GM23338 (cell line): ENCODE measurements around the gene ELOB. TPM values are rescaled to one million over a fixed set of nuclear protein-coding genes. Genes with fewer than 3 reads are reported as not detected.

Experiments
- CREB1 ChIP-seq: fragments of 250-450 bp; sonication (Bioruptor Pico); IDR thresholded peaks from 2 replicates; pipeline ENCODE4 v1.5.0; 2020; ENCODE audit warnings: low read depth, mild to moderate bottlenecking, moderate library complexity
- CTCF ChIP-seq, 2 experiments: fragments of 200-600 bp in 1 of 2; sonication (generic) in 1 of 2; conservative IDR thresholded peaks; 2 replicates each; pipeline versions ENCODE4 v1.5.1 to v1.6.1; 2016 to 2017; ENCODE audit warnings: antibody characterized with exemption in 2 of 2, low read depth in 2 of 2, mild to moderate bottlenecking in 2 of 2, moderate library complexity in 1 of 2
- EZH2 ChIP-seq: fragments of 200-600 bp; sonication (generic); IDR thresholded peaks from one replicate; pipeline ENCODE4 v1.8.0; 2017; ENCODE audit warnings: antibody characterized with exemption, mild to moderate bottlenecking, low read depth; ENCODE audit not compliant: unreplicated experiment
- EZH2phosphoT487 ChIP-seq: fragments of 200-600 bp; sonication (generic); IDR thresholded peaks from one replicate; pipeline ENCODE4 v1.8.1; 2018; ENCODE audit warnings: antibody characterized with exemption; ENCODE audit not compliant: unreplicated experiment
- POLR2AphosphoS5 ChIP-seq: IDR thresholded peaks from 2 replicates; pipeline ENCODE4 v1.6.1; 2016; ENCODE audit warnings: antibody characterized with exemption, low read depth
- ZNF114 ChIP-seq: fragments of 250-450 bp; sonication (Bioruptor Pico); IDR thresholded peaks from 2 replicates; pipeline ENCODE4 v1.5.0; 2020; ENCODE audit warnings: mild to moderate bottlenecking, moderate library complexity
- polyA plus RNA-seq: library from polyadenylated mRNA; unstranded; fragments of >200 nt; fragmentation: Nextera tagmentation; extraction: Ambion mirVana; gene quantifications from 2 replicates; pipeline ENCODE4 v1.2.1, GENCODE V29; 2016
- total RNA-seq: library from RNA; depleted of rRNA; stranded (reverse); fragments of >200 nt; shearing (Covaris generic); gene quantifications from 2 replicates; pipeline ENCODE4 v1.2.3, GENCODE V29; 2014
- TF ChIP-seq, protein P1 (sequence below): fragments of 250-450 bp; sonication (Bioruptor Pico); IDR thresholded peaks from 2 replicates; pipeline ENCODE4 v1.5.0; 2020; ENCODE audit warnings: mild to moderate bottlenecking, moderate library complexity

The ELOB gene
- total and polyA plus RNA-seq, 2 experiments from 2014 or later: 278 to 756 TPM

GRCh38 chr16:2820836-2821486 is 43.9 kb upstream of the ELOB start (continued):
- TF ChIP-seq, protein P1, sequence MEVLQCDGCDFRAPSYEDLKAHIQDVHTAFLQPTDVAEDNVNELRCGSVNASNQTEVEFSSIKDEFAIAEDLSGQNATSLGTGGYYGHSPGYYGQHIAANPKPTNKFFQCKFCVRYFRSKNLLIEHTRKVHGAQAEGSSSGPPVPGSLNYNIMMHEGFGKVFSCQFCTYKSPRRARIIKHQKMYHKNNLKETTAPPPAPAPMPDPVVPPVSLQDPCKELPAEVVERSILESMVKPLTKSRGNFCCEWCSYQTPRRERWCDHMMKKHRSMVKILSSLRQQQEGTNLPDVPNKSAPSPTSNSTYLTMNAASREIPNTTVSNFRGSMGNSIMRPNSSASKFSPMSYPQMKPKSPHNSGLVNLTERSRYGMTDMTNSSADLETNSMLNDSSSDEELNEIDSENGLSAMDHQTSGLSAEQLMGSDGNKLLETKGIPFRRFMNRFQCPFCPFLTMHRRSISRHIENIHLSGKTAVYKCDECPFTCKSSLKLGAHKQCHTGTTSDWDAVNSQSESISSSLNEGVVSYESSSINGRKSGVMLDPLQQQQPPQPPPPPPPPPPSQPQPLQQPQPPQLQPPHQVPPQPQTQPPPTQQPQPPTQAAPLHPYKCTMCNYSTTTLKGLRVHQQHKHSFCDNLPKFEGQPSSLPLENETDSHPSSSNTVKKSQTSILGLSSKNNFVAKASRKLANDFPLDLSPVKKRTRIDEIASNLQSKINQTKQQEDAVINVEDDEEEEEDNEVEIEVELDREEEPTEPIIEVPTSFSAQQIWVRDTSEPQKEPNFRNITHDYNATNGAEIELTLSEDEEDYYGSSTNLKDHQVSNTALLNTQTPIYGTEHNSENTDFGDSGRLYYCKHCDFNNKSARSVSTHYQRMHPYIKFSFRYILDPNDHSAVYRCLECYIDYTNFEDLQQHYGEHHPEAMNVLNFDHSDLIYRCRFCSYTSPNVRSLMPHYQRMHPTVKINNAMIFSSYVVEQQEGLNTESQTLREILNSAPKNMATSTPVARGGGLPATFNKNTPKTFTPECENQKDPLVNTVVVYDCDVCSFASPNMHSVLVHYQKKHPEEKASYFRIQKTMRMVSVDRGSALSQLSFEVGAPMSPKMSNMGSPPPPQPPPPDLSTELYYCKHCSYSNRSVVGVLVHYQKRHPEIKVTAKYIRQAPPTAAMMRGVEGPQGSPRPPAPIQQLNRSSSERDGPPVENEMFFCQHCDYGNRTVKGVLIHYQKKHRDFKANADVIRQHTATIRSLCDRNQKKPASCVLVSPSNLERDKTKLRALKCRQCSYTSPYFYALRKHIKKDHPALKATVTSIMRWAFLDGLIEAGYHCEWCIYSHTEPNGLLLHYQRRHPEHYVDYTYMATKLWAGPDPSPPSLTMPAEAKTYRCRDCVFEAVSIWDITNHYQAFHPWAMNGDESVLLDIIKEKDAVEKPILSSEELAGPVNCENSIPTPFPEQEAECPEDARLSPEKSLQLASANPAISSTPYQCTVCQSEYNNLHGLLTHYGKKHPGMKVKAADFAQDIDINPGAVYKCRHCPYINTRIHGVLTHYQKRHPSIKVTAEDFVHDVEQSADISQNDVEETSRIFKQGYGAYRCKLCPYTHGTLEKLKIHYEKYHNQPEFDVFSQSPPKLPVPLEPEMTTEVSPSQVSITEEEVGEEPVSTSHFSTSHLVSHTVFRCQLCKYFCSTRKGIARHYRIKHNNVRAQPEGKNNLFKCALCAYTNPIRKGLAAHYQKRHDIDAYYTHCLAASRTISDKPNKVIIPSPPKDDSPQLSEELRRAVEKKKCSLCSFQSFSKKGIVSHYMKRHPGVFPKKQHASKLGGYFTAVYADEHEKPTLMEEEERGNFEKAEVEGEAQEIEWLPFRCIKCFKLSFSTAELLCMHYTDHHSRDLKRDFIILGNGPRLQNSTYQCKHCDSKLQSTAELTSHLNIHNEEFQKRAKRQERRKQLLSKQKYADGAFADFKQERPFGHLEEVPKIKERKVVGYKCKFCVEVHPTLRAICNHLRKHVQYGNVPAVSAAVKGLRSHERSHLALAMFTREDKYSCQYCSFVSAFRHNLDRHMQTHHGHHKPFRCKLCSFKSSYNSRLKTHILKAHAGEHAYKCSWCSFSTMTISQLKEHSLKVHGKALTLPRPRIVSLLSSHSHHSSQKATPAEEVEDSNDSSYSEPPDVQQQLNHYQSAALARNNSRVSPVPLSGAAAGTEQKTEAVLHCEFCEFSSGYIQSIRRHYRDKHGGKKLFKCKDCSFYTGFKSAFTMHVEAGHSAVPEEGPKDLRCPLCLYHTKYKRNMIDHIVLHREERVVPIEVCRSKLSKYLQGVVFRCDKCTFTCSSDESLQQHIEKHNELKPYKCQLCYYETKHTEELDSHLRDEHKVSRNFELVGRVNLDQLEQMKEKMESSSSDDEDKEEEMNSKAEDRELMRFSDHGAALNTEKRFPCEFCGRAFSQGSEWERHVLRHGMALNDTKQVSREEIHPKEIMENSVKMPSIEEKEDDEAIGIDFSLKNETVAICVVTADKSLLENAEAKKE: no peak
- TF ChIP-seq EZH2phosphoT487 (no peak), CREB1 (CRISPR knock-in tag) (no peak), POLR2AphosphoS5 (no peak), CTCF (conservative IDR thresholded peaks at IDR 0.05; ENCODE audit: low read depth in 2 of 2) (no peak), ZNF114 (CRISPR knock-in tag) (no peak), EZH2 (no peak)
